GM19239 (cell line): ENCODE data around the gene DIP2C.
"Not testable (repeated sequence)": the region's sequence is repeated elsewhere in the genome, so short reads cannot be mapped to it uniquely, and the experiment has no call there.

ENCODE experiments used
- DNase-seq: peaks from one replicate; pipeline ENCODE4 v3.0.0; 2011; ENCODE audit warnings: low spot score; ENCODE audit not compliant: insufficient read length
- FAIRE-seq: peaks from 2 replicates; lab custom pipeline; 2011; peaks lifted over from hg19 to GRCh38; lab: Jason Lieb, UNC

DIP2C gene

GRCh38 chr10:632155-632806 is 57.2 kb downstream of the DIP2C start:
- not testable (repeated sequence) for FAIRE-seq, DNase-seq

- DNase-seq (no peak), FAIRE-seq (no peak)
Observed at GRCh38 chr10:631266-631665, 58.2 kb downstream of the DIP2C start.

GRCh38 chr10:630581-631073 is 58.8 kb downstream of the DIP2C start:
- no peak for DNase-seq
- FAIRE-seq, result no peak

- FAIRE-seq, result no peak
- DNase-seq, result no peak
Observed at GRCh38 chr10:629186-629998, 60.1 kb downstream of the DIP2C start.

- FAIRE-seq, result no peak
- DNase-seq, result no peak
Observed at GRCh38 chr10:628386-629045, 61.0 kb downstream of the DIP2C start.

GRCh38 chr10:627032-627992 is 62.2 kb downstream of the DIP2C start:
- FAIRE-seq (no peak), DNase-seq (no peak)

GRCh38 chr10:625751-626711 is 63.4 kb downstream of the DIP2C start:
- FAIRE-seq, result no peak
- DNase-seq, result no peak

- FAIRE-seq (no peak), DNase-seq (no peak)
Observed at GRCh38 chr10:625333-625696, 64.2 kb downstream of the DIP2C start.

- DNase-seq (no peak), FAIRE-seq (no peak)
Observed at GRCh38 chr10:624605-625332, 64.7 kb downstream of the DIP2C start.

GRCh38 chr10:624312-624604 is 65.2 kb downstream of the DIP2C start:
- DNase-seq, result no peak
- FAIRE-seq, result no peak

- FAIRE-seq, result no peak
- no peak for DNase-seq
Observed at GRCh38 chr10:623477-624311, 65.8 kb downstream of the DIP2C start.

- FAIRE-seq, result no peak
- DNase-seq, result no peak
Observed at GRCh38 chr10:623014-623413, 66.5 kb downstream of the DIP2C start.

- FAIRE-seq (no peak), DNase-seq (no peak)
Observed at GRCh38 chr10:621981-622740, 67.3 kb downstream of the DIP2C start.

GRCh38 chr10:621513-621912 is 68.0 kb downstream of the DIP2C start:
- FAIRE-seq (no peak), DNase-seq (no peak)

GRCh38 chr10:620971-621370 is 68.5 kb downstream of the DIP2C start:
- no peak for FAIRE-seq
- DNase-seq, result no peak

- FAIRE-seq (peak; percentile 51), DNase-seq (no peak)
Observed at GRCh38 chr10:620417-620816, 69.1 kb downstream of the DIP2C start.

- DNase-seq (no peak), FAIRE-seq (no peak)
Observed at GRCh38 chr10:619710-620109, 69.8 kb downstream of the DIP2C start.
